Upper lobe of left lung (tissue), 6 donors: ENCODE results near the gene ZNF799. TPM values are rescaled to one million over a fixed set of nuclear protein-coding genes. Genes with fewer than 3 reads are reported as not detected.
"Not testable (repeated sequence)": the region's sequence is repeated elsewhere in the genome, so short reads cannot be mapped to it uniquely, and the experiment has no call there.

Experiments used
- ATAC-seq, 2 donors: fragments of 200-7000 bp; cut with Tn5 transposase; one replicate each; pipeline ENCODE4 v1.9.1; 2022; ENCODE audit warnings: mild to moderate bottlenecking in 2 of 2, moderate library complexity in 2 of 2; ENCODE audit not compliant: low FRiP score in 2 of 2
- DNase-seq, 2 donors: peaks; one replicate each; pipeline ENCODE4 v3.0.0-alpha.2; 2019 to 2020
- H3K27ac ChIP-seq, 4 donors: fragments of 200-600 bp; sonication (generic); one replicate each; pipeline ENCODE4 v1.5.1; 2016 to 2019
- H3K27me3 ChIP-seq, 4 donors: fragments of 200-600 bp; sonication (generic); one replicate each; pipeline ENCODE4 v1.5.1; 2017 to 2019
- H3K36me3 ChIP-seq, 4 donors: fragments of 200-600 bp; sonication (generic); one replicate each; pipeline ENCODE4 v1.5.1; 2016 to 2019
- H3K4me1 ChIP-seq, 4 donors: fragments of 200-600 bp; sonication (generic); one replicate each; pipeline ENCODE4 v1.5.1; 2018 to 2019
- H3K4me3 ChIP-seq, 4 donors: fragments of 200-600 bp; sonication (generic); one replicate each; pipeline ENCODE4 v1.5.1; 2017 to 2019; ENCODE audit warnings: mild to moderate bottlenecking in 2 of 4, moderate library complexity in 1 of 4
- H3K9me3 ChIP-seq, 4 donors: fragments of 200-600 bp; sonication (generic); one replicate each; pipeline ENCODE4 v1.5.1; 2018 to 2019
- EP300 ChIP-seq, 4 donors: sonication (generic); formaldehyde crosslinking; IDR thresholded peaks; one replicate each; pipeline ENCODE4 v1.5.1; 2017; ENCODE audit warnings: antibody characterized with exemption in 4 of 4, control low read depth in 2 of 4
- POLR2A ChIP-seq, 4 donors: fragments of 450-650 bp; IDR thresholded peaks; one replicate each; pipeline ENCODE4 v1.5.1; 2016 to 2017; ENCODE audit warnings: antibody characterized with exemption in 4 of 4, mild to moderate bottlenecking in 2 of 4
- POLR2AphosphoS5 ChIP-seq, 2 donors: sonication (generic); formaldehyde crosslinking; IDR thresholded peaks; one replicate each; pipeline ENCODE4 v1.5.1; 2017; ENCODE audit warnings: antibody characterized with exemption in 2 of 2
- WGBS, 2 donors: methylation state at CpG; one replicate each; pipeline ENCODE4 v1.1.5; 2017 to 2018; 5-methylcytosine and 5-hydroxymethylcytosine counted together
- total RNA-seq, 6 donors: library from RNA; depleted of rRNA in 4 of 6; stranded (reverse); fragments of >200 nt in 4 of 6; gene quantifications; one replicate each; pipeline versions ENCODE4 v1.1.0 to v1.2.1, GENCODE V29; 2016 to 2021
- TF ChIP-seq, protein P1 (sequence below), 6 experiments: fragments of 450-650 bp in 4 of 6; fragments of 200-600 bp in 2 of 6; sonication (generic) in 2 of 6; IDR thresholded peaks; one replicate each; pipeline ENCODE4 v1.5.1; 2016 to 2019; ENCODE audit warnings: antibody characterized with exemption in 6 of 6
- donor health status: DM: no; HTN: no; CAD: no; lungs with moderate emphysema.
- donor health status: DM: no; HTN: yes; CAD: no; lungs with severe emphysema.

The ZNF799 gene
- total RNA-seq, 6 donors from 2014 or later: 3.1 to 7.6 (median 5.4) TPM

DNA sequence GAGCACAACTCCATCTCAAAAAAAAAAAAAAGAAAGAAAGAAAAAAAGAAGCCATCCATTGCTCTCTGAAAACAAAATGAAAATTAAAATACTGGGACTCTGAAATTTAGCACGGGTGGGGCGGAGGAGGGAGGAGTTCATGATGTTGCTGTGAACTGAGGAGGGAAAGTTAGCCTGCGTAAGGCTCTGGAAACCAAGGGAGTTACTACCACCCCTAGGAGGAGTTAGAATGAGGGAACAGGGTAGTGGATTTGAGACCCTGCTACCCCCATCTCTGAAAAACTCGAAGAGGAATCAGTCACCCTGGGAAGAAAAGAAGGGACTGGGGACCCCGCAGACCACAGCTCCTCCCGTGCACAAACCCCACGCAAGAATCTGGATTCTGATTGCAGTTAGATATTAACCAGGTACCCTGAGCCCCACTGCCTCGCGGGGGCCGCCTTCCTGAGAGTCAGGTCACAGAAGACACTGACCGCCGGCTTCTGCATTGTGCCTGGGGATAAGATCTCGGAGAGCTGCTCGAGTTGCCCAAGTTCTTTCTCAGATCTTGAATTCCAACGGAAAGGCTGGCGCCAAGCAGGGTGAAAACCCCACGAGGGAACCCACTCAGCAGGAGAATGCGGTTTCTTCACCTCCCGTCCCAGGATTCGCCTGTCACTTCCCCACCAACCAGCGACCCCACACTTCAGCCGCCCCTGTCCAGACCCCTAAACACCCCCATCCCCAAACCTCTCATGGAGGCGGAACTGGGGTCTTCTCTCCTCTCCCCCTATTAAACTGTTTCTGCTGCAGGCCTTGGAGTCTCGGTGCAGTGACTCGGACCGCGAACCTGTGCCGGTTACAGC, 36.5 kb downstream of the ZNF799 start:
- TF ChIP-seq, protein P1, sequence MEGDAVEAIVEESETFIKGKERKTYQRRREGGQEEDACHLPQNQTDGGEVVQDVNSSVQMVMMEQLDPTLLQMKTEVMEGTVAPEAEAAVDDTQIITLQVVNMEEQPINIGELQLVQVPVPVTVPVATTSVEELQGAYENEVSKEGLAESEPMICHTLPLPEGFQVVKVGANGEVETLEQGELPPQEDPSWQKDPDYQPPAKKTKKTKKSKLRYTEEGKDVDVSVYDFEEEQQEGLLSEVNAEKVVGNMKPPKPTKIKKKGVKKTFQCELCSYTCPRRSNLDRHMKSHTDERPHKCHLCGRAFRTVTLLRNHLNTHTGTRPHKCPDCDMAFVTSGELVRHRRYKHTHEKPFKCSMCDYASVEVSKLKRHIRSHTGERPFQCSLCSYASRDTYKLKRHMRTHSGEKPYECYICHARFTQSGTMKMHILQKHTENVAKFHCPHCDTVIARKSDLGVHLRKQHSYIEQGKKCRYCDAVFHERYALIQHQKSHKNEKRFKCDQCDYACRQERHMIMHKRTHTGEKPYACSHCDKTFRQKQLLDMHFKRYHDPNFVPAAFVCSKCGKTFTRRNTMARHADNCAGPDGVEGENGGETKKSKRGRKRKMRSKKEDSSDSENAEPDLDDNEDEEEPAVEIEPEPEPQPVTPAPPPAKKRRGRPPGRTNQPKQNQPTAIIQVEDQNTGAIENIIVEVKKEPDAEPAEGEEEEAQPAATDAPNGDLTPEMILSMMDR (IDR thresholded peaks at IDR 0.05): no peak
- TF ChIP-seq POLR2AphosphoS5 (IDR thresholded peaks at IDR 0.05): no peak
- no peak for TF ChIP-seq POLR2A (IDR thresholded peaks at IDR 0.05)
- WGBS, 2 donors: 6 to 7% methylated on average over 22 to 28 of the region's 28 CpGs
- ATAC-seq: peak in 1 of 2 donors; percentile 12
- Histone ChIP-seq H3K27ac (peak overlapping the region; percentile 83 to 91 (median 89)), H3K9me3 (no peaks in the 10 kb centered on the region), H3K27me3 (no peaks in the 10 kb centered on the region), H3K4me3 (peak overlapping the region; percentile 51 to 72 (median 64)), H3K4me1 (peaks cover 8 to 13% (median 11%) of the 10 kb centered on the region in 4 donors), H3K36me3 (no peaks in the 10 kb centered on the region)
- peak in 1 of 2 donors; percentile 28 for DNase-seq

DNA sequence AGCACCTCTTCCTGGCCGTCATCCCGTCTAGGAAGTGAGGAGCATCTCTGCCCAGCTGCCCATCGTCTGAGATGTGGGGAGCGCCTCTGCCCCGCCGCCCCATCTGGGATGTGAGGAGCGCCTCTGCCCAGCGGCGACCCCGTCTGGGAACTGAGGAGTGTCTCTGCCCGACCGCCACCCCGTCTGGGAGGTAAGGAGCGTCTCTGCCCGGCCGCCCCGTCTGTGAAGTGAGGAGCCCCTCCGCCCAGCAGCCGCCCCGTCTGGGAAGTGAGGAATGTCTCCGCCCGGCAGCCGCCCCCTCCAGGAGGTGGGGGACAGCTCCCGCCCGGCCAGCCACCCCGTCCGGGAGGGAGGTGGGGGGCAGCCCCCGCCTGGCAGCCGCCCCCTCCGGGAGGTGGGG, 38.8 kb downstream of the ZNF799 start:
- not testable (repeated sequence) for H3K4me3 ChIP-seq

DNA sequence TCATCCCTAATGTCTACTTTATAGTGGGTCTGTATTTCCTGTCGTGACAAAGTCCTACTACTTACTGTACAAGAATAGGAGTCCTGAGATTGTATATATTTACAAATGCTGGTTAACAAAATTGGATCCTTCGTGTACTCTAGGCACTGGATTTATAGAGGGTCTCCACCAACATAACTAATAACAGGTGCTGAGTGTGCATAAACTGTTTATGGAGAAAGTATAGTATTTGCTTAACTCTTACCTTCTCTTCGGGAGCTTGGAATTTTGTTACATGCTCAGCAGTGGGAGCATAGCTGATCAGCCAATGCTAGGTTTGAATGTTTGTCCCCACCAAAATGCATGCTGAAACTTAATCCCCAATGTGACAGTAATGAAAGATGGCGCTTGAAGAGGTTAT, 47.7 kb downstream of the ZNF799 start:
- TF ChIP-seq EP300 (IDR thresholded peaks at IDR 0.05) (no peak), POLR2AphosphoS5 (IDR thresholded peaks at IDR 0.05) (no peak), POLR2A (IDR thresholded peaks at IDR 0.05) (no peak)
- TF ChIP-seq, protein P1 (IDR thresholded peaks at IDR 0.05): no peak
- Histone ChIP-seq H3K4me1 (no peaks in the 10 kb centered on the region), H3K27me3 (no peaks in the 10 kb centered on the region), H3K4me3 (no peak overlapping the region), H3K27ac (no peak overlapping the region), H3K9me3 (peaks cover 26 to 58% (median 55%) of the 10 kb centered on the region in 4 donors), H3K36me3 (peaks cover 6 to 28% (median 23%) of the 10 kb centered on the region in 4 donors)
- DNase-seq: no peak
- WGBS, 2 donors: 87 to 90% methylated on average over 4 of the region's 4 CpGs
- no peak for ATAC-seq

More for the DNA sequence above, 38.8 kb downstream of the ZNF799 start:
- ATAC-seq, H3K27me3 ChIP-seq, H3K36me3 ChIP-seq, H3K9me3 ChIP-seq, H3K27ac ChIP-seq: not testable (repeated sequence)
- peaks cover 8 to 13% (median 11%) of the 10 kb centered on the region in 4 donors for H3K4me1 ChIP-seq
- 100% methylated on average over 6 of the region's 30 CpGs; no CpG with 5 or more reads in 1 of the 2 donors for WGBS, 2 donors
- peak in 1 of 2 donors; percentile 63 for DNase-seq

DNA sequence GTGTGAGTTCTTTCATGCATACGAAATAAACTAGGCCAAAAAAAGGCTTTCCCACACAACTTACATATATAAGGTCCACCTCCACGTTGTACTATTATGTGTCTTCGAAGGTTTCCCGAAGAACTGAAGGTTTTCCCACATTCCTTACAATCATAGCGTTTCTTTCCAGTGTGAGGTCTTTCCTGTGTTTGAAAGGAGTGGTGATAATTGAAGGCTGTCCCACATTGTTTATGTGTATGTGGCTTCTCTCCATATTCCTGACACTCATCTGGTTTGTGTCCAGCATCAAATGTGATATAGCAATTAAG, 50.2 kb downstream of the ZNF799 start:
- TF ChIP-seq, protein P1 (IDR thresholded peaks at IDR 0.05): no peak
- TF ChIP-seq POLR2A (IDR thresholded peaks at IDR 0.05) (no peak), POLR2AphosphoS5 (IDR thresholded peaks at IDR 0.05) (no peak), EP300 (IDR thresholded peaks at IDR 0.05) (no peak)
- WGBS, 2 donors: 94 to 98% methylated on average over 5 of the region's 5 CpGs
- peaks cover 26 to 76% (median 62%) of the 10 kb centered on the region in 4 donors for H3K9me3 ChIP-seq
- no peak overlapping the region for H3K4me3 ChIP-seq
- H3K27me3 ChIP-seq: no peaks in the 10 kb centered on the region
- ATAC-seq: no peak
- no peak overlapping the region for H3K27ac ChIP-seq
- DNase-seq: no peak
- peaks cover 6 to 28% (median 23%) of the 10 kb centered on the region in 4 donors for H3K36me3 ChIP-seq
- no peaks in the 10 kb centered on the region for H3K4me1 ChIP-seq

DNA sequence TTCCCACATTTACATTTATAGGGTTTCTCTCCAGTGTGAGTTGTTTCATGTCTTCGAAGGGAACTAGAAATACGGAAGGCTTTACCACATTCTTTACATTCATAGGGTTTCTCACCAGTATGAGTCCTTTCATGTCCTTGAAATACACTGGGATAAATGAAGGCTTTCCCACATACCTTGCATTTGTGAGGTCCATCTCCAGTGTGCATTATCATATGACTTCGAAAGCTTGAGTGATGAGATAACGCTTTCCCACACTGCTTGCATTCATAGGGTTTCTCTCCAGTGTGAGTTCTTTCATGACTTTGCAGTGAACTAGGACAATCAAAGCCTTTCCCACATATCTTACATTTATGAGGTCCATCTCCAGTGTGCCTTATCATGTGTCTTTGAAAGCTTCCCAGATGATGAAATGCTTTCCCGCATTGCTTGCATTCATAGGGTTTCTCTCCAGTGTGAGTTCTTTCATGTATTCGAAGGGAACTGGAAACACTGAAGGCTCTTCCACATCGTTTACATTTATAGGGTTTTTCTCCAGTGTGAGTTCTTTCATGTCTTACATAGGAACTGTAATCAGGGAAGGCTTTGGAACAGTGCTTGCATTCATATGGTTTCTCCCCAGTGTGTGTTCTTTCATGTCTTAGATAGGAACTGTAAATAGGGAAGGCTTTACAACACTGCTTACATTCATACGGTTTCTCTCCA, 50.7 kb downstream of the ZNF799 start:
- no peak overlapping the region for H3K27ac ChIP-seq
- TF ChIP-seq, protein P1 (IDR thresholded peaks at IDR 0.05): no peak
- peaks cover 6 to 28% (median 23%) of the 10 kb centered on the region in 4 donors for H3K36me3 ChIP-seq
- peaks cover 29 to 81% (median 67%) of the 10 kb centered on the region in 4 donors for H3K9me3 ChIP-seq
- H3K4me1 ChIP-seq: no peaks in the 10 kb centered on the region
- ATAC-seq: no peak
- WGBS, 2 donors: 96 to 99% methylated on average over 8 of the region's 8 CpGs
- H3K4me3 ChIP-seq: no peak overlapping the region
- H3K27me3 ChIP-seq: no peaks in the 10 kb centered on the region
- DNase-seq: no peak
